ES-I3 (cell line): ENCODE results near the gene TESK1.

Experiments used
- H3K36me3 ChIP-seq: 2 replicates; pipeline ENCODE4 v1.6.1; 2013; ENCODE audit warnings: mild to moderate bottlenecking, low read length, control low read depth, moderate library complexity; ENCODE audit not compliant: insufficient read depth
- H3K4me1 ChIP-seq: 2 replicates; pipeline ENCODE4 v1.6.1; 2013; ENCODE audit warnings: mild to moderate bottlenecking, control low read depth, low read length; ENCODE audit not compliant: insufficient read depth
- H3K9ac ChIP-seq: 2 replicates; pipeline ENCODE4 v1.6.1; 2013; ENCODE audit warnings: low read depth, mild to moderate bottlenecking, low read length, moderate library complexity
- H3K9me3 ChIP-seq: 2 replicates; pipeline ENCODE4 v1.6.1; 2013; ENCODE audit warnings: mild to moderate bottlenecking, low read length, moderate library complexity; ENCODE audit not compliant: control insufficient read depth, insufficient read depth

The TESK1 gene

DNA sequence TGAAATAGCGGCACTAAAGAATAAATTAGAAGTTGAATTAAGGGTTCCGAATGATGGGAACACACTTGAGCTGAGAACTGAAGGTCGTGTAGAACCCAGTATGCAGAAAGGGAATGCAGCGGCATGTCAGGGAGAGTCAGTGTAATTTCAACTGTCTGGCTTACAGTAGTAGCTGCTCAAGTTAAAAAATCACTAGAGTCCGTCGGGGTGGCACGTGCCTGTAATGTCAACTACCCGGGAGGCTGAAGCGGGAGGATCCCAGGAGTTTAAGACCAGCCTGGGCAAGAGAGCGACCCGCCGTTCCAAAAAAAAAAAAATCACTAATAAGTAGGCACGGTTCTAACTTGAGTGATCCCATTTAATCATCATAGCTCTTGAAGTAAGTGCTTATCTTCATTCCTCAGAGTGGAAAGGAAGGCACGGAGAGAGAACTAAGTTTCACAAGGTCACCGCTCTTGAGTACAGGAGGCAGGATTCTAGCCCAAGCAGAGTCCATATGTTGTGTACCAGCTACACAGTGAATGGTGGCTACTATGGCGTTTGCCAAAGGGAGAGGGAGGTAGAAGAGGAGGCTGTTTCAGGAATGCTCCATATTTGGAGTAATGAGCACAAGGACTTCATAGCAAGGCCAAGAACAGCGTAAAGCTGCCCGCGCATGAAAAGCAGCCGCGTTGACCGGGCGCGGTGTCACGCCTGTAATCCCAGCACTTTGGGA, 51.9 kb downstream of the TESK1 start:
- H3K9ac ChIP-seq = peak overlapping the region; percentile 60
- H3K9me3 ChIP-seq = no peaks in the 10 kb centered on the region
- peaks cover 6% of the 10 kb centered on the region; the same call in 1 of the 2 replicates for H3K36me3 ChIP-seq
- H3K4me1 ChIP-seq = peaks cover 7% of the 10 kb centered on the region; the same call in 1 of the 2 replicates

DNA sequence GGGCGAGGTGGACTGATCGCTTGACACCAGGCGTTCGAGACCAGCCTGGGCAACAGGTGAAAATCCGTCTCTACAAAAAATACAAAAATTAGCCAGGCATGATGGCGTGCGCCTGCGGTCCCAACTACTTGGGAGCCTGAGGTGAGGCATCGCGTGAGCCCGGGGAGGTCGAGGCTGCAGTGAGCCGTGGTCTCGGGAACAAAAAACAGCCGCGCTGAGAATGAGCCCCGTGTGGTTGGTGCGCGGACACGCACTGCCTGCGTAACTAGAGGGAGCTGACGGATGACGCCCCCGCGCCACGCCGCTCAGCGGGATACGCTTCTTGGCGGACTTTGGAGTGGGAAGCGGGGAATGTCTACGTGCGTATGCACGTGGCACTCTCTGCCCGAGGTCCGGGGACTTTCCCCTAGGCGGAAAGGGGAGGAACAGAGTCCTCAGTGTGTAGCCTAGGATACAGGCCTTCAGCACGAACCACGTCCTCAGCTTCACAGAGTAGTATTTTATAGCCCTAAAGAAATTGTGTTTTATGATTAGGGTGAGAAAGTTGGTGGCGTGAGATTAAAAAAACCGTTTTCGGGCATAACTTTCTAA, 52.6 kb downstream of the TESK1 start, which contains the start of gene RMRP:
Gene RMRP, minus strand, starts transcription at position 474 of the 591 bp plus-strand sequence.
- Histone ChIP-seq H3K36me3 (peaks cover 6% of the 10 kb centered on the region; the same call in 1 of the 2 replicates), H3K9ac (peak within 1 kb of the TSS; percentile 85), H3K9me3 (no peaks in the 10 kb centered on the region), H3K4me1 (peaks cover 7% of the 10 kb centered on the region; the same call in 1 of the 2 replicates)

DNA sequence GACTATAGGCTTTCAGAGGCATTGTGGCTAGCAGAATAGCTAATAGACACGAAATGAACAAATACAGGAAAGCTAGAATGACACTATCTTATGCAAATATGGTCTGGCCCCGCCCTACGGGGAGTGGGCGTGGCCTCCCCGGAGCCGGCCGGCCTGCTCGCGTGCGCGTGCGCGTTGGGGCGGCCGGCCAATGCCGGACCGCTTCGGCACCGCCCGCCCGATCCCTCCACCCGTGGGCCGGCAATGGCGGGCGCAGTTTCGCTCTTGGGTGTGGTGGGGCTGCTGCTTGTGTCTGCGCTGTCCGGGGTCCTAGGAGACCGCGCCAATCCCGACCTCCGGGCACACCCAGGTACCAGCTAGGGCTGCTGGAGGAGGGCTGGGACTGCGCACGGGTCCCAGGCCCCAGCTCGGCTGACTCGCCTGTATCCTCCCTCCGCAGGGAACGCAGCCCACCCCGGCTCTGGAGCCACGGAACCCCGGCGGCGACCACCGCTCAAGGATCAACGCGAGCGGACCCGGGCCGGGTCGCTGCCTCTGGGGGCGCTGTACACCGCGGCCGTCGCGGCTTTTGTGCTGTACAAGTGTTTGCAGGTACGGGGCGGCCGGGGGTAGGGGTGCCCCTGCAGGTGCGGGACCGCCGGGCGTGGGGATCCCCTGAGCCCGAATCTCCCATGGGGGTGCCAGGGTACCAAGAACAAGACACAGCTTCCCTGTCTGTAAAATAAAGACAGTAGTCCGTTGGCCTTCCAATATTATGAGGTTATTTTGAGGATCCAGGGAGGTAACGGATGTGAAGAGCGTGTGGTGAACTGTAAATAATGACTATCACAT, 53.3 kb downstream of the TESK1 start, which contains the start of gene CCDC107:
Gene CCDC107, plus strand, starts transcription at position 156 of the 831 bp plus-strand sequence. Its CDS starts 88 bp downstream, at position 244.
- peaks cover 6% of the 10 kb centered on the region; the same call in 1 of the 2 replicates for H3K36me3 ChIP-seq
- peaks cover 7% of the 10 kb centered on the region; the same call in 1 of the 2 replicates for H3K4me1 ChIP-seq
- H3K9ac ChIP-seq = peak within 1 kb of the TSS; percentile 85
- H3K9me3 ChIP-seq = no peaks in the 10 kb centered on the region

DNA sequence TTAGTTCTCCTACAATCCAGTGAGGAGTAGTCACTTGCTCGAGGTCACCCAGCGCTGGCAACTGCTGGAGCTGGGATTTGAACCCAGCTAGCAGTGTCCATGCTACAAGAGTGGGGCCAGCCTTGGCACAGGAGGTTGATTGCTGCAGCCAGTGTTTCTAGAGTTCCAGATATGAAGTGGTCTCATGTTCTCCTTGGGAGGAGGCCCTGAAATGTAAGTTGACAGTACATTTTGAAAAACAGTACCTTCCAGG, 53.8 kb downstream of the TESK1 start:
- Histone ChIP-seq H3K36me3 (peaks cover 6% of the 10 kb centered on the region; the same call in 1 of the 2 replicates), H3K9ac (peak overlapping the region; percentile 85), H3K4me1 (peaks cover 7% of the 10 kb centered on the region; the same call in 1 of the 2 replicates), H3K9me3 (no peaks in the 10 kb centered on the region)

DNA sequence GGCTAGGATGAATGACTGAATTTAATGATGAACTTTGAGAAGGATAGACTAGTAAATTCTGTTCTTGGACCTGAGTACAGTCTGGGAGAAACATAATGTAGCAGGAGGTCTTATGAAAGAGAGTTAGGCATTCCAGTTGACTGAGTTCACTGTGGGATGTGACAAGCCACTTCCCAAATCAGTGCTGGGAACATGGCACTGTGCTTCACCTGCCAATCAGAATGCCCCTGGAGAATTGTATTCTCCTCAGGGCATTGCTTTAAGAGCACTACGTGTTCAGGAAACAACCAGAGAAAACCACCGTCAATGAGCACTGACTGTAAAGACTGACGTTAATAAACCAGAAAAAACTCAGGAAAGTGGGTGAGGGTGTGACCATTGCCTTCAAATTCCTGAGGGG, 54.3 kb downstream of the TESK1 start:
- Histone ChIP-seq H3K9ac (peak overlapping the region; percentile 85; the same call in 1 of the 2 replicates), H3K36me3 (peaks cover 6% of the 10 kb centered on the region; the same call in 1 of the 2 replicates), H3K9me3 (no peaks in the 10 kb centered on the region), H3K4me1 (peaks cover 7% of the 10 kb centered on the region; the same call in 1 of the 2 replicates)
